GM18520 (cell line): ENCODE data around the gene TSPAN17.
"Not testable (repeated sequence)": the region's sequence is repeated elsewhere in the genome, so short reads cannot be mapped to it uniquely, and the experiment has no call there.

Source experiments
- ATAC-seq: cut with Tn5 transposase; IDR thresholded peaks from one replicate; pipeline ENCODE4 v1.9.1; 2021; ENCODE audit not compliant: unreplicated experiment

The TSPAN17 gene, protein sequence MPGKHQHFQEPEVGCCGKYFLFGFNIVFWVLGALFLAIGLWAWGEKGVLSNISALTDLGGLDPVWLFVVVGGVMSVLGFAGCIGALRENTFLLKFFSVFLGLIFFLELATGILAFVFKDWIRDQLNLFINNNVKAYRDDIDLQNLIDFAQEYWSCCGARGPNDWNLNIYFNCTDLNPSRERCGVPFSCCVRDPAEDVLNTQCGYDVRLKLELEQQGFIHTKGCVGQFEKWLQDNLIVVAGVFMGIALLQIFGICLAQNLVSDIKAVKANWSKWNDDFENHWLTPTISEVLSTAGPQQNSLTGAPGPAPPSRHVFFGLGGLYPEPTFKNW

DNA sequence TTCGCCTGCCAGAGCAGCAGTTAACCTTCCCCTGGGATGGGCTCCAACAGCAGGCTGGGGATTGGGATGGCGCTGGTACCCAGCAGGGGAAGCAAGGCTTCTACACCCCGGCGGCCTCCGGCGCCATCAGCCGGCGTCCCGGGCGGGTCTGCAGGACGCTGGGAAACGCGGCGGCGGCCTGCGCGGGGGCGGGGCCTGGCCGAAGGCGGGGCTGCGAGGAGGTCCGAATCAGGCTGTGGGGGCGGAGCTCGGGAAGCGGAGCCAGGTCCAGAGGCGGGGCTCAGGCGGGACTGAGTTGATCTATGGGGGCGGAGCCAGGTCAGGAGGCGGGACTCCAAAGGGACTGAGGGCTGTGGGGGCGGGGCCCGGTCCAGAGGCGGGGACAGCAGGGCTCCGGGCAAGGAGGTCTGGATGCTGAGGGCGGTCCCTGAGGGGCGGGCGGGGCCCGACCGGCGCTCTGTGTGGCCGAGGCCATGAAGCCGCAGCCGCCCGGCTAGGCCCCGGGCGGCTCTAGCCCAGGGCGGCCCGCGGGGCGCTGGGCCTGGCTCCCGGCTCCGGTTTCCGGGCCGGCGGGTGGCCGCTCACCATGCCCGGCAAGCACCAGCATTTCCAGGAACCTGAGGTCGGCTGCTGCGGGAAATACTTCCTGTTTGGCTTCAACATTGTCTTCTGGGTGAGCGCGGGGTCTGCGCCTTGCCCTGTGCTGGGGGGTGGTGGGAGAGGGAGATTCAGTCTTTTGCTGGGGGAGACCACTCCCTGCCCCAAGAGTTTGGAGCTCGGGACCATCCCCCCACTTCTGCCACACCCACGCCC, at the start of gene TSPAN17:
Gene TSPAN17 (plus strand): TSS at position 455 of the 813 bp plus-strand sequence. CDS start 132 bp downstream, at position 587.
- peak; percentile 83 for ATAC-seq

DNA sequence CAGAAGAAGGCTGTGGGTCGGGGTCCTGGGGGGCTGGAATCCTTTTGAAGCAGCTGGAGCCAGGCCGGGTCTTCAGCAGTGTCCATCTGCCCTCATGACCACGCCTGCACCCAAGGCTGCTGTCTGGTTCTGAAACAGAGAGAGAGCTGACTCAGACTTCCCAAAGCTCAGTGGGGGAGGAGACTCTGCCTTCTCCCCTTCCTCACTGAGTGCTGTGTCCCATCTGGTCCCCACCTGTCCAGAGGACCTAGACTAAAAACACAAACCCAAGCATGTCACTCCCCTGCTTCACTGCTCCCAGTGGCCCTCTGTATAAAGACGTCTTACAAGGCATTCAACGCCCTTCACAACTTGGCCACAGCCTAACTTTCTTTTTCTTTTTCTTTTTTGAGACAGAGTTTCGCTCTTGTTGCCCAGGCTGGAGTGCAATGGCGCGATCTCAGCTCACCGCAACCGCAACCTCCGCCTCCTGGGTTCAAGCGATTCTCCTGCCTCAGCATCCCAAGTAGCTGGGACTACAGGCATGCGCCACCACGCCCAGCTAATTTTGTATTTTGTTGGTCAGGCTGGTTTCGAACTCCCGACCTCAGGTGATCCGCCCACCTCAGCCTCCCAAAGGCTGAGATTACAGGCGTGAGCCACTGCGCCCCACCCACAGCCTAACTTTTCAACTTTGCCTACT, 47.4 kb upstream of the TSPAN17 start:
- not testable (repeated sequence) for ATAC-seq

DNA sequence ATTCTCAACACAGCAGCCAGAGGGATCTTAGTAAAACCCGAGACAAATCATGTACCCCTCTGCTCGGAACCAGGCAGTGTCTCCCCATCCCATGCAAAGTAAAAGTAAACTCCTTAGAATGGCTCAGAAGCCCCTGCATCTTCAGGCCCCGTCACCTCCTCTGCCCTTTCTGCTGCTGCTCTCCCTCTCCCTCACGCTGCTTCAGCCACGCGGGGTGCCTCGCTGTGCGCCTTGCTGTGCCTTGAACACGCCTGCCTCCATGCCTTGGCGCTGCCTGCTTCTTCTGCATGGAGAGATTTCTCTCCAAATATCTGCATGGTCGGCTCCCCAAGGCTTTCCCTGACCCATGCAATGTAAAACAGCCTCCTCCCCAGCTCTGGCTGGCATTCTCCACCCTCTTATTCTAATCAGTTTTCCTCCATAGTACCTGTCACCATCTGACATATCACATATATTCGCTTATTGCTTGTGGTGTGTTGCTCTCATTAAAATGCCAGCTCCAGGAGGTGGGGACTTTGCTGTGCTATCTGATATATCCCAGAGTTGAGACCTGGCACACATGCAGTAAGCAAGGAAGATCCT, 45.3 kb upstream of the TSPAN17 start:
- ATAC-seq: no peak

DNA sequence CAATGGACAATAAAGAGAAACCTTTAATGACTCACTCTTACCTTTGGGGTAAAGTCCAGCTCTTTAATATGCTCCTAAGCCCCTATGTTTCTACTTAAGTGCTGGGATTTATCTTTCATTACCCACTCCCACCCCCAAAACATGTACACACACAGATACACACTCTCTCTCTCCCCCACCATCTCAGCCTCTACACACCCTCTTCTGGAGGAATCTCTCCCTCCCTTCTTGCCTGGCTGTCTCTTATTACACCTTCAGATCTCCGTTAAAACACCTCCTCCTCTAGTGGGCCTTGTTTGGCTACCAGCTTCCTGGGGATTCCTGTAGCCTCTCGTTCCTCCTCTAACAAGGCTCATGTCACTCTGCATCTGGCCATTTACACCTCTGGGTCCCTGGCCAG, 44.2 kb upstream of the TSPAN17 start:
- no peak for ATAC-seq

DNA sequence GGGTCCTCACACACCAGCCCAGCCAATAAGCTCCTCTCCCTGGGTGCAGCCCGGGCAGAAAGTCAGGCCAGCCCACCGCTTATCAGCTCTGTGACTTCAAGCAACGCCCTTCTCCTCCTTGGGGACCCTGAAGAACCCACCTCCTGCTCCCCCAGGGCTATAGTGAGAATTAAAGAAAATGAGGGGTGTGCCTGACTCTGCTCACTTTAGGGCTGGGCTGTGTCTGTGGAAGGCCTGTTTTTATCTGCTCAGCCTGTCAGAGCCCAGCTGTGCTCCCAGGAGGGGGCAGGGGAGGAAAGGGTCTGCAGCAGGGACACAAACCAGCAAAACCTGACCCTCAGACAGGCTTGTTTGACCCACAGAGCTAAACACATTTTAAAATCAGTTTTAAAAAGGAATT, 41.3 kb upstream of the TSPAN17 start:
- ATAC-seq: no peak

DNA sequence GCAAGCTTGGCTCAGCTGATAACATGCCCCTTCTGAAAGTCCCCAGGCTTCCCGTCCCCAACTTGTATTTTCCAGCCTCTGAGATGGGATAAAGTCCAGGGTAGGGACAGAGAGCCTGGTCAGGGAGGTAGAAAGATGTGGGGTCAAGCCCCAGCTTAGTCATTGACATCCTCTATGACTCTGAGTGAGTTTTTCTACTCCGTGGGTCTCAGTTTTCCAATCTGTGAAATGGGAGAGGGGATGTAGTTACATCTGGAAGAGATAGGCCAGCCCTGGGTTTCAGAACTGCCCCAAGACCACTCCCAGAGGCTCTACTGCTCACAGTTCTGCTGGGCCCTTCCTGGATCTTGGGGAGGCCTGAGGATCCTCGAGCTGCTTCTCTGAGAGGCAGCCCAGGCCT, 40.4 kb upstream of the TSPAN17 start:
- ATAC-seq: no peak

DNA sequence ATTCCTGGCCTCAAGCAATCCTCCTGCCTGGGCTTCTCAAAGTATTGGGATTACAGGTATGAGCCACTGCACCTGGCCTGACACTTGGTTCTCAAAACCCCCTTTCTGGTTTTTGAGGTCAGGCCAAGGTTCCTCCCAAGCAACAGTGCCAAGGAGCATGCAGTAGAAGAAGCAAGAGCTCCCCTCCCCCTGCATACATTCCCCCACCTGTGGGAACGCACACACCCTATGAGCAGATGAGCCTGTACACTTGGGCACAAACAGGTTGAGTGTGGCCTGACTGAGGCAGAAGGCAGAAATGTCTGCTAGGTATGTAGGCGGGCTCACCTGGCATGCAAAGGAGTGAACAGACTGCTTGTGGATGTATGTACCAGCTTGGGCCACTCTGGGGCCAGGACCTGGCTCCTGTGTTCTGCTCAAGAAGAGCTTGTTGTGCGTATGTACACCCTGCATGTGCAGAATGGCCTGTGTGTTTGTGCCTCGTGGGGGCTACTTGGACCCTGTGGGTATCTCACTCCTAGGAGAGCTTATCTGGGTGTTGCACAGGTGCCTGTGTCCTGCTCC, 39.1 kb upstream of the TSPAN17 start:
- no peak for ATAC-seq

DNA sequence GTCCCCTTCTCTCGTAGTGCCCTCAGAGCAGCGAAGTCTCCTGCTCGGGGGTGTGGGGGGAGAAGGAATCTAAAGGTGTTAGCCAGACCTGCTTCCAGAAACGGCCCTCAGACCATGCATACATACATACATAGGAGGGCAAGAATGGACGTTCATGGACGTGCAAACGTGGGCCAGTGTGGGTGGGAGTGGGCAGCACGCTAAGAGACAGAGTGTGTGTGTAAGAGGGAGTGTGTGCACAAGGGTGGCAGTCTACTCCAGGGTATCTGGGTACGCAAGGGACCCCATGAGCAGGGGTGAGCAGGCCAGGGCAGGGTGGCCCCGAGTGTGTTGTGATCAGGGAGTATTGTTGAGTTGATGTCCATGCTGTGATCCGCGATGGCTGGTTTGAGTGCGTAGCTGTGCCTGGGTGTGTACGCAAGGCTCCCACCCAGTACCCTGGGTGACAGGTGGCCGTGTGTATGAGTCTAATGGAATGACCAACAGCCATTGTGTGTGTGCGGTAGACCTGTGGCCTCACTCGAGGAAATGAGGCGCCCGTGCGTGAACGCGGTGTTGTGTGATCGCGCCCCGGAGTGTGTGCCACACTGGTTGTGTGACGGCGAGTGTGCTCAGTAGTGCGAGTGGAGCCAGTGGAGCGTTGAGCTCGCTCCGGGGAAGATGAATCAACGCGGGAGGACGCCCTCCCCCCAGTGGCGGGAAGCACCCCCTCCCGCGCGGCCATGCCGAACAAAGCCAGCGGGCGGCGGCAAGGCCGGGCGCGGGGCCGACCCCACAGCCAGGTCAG, 38.2 kb upstream of the TSPAN17 start:
- no peak for ATAC-seq

DNA sequence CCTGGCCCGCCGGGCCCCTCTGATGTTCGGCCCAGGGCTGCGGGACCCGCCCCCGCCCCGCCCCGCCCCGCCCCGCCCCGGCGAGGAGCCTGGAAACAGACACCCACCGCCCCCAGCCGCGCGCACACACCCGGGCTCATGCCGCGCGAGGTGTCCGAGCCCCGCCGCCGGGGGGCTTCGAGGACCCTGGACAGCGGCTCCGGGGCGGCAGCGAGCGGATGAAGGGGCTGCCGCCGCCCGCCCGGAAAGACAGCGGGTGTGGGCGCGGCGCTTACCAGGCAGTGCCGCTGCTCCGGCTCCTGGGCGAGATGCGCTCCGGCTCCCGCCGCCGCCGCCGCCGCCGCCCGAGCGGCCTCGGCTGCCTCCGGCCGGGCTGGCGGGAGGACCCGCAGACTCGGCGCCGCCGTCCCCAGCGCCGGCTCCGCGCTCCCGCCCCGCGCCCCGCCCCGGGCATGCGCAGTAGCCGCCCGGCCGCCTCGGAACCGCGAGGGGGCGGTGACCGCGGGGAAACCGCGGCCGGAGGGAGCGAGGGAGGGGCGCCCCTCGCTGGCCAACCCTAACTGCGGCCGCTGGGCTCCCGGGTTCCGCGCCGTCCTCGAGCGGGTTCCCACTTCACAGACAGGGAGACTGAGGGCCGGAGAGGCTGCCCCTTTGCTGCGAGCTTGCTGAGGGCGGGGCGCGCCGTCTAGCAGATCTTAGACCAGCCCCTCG, 37.4 kb upstream of the TSPAN17 start, which contains the start of gene GPRIN1:
Gene GPRIN1 (minus strand): TSS at position 433 of the 711 bp plus-strand sequence. CDS start 10,322 bp downstream, outside the sequence.
- ATAC-seq: peak; percentile 62

DNA sequence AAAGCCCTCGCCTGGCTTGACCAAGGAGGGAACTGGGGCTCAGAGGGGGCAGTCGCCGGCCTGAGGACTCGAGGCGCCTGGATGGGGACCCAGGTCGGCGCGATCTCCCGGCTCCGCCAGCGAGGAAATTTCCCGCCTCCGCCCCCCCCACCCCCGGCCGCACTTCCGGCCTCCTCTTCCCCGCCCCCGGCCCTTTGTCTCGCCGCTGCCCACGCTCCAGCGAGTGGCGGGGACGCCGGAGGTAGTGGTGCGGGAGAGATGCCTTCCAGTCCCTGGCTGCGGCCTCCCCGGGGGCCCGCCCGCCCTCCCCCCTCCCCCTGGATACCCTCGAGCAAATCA, 36.9 kb upstream of the TSPAN17 start:
- peak; percentile 6 for ATAC-seq

DNA sequence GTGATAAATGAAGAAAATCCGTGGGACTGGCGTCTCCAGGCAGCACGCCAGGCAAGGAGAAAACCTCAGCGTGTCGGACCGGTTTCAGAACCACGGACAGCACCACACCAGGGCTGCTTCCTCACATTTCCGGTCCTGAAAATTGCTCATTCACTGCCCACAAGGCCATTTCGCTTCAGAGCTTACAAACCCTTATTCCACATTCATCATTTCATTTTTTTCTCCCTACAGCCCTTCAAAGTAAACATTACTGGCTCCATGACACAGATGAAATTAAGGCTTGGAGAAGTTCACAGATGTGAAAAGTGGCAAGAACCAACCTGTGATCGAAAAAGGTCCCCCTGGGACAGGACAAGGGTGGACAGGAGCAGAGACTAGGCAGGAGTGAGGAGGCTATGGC, 35.8 kb upstream of the TSPAN17 start:
- ATAC-seq: no peak

DNA sequence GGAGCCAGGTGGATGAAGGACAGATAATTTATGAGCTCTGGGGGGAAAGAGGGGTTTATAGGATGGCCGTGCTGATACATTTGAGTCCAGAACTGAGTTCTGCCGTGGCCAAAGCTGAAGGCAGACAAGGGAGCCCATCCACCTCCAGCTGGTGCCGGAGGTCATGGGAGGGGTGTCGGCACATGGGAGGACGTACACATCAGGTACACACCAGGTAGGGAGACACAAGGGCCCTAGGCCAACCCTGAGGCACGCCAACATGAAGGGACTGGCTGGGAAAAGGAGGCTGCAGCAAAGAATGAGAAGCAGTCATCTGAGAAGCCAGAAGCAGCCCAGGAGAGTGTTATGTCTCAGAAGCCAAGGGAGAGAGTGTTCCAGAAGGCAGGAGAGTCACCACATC, 35.3 kb upstream of the TSPAN17 start:
- ATAC-seq: no peak

DNA sequence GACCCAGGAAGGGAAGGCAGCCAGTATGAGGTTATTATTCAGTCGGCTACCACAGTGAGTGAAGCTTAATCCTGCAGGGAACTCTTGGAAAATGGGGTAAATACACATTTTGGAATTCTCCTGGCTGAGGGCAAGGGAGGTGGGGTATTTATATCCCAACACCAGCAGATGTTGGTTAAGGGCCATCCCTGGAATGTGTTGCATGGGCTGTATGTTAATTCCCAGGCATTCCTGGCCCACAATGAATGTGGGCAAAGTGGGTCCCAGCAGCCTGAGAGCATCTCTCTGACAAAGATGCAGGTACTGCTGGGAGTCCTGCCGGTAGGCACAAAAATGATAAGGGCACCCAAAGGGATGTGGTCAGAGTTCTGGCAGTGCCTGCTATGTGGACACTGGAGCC, 34.4 kb upstream of the TSPAN17 start:
- no peak for ATAC-seq

DNA sequence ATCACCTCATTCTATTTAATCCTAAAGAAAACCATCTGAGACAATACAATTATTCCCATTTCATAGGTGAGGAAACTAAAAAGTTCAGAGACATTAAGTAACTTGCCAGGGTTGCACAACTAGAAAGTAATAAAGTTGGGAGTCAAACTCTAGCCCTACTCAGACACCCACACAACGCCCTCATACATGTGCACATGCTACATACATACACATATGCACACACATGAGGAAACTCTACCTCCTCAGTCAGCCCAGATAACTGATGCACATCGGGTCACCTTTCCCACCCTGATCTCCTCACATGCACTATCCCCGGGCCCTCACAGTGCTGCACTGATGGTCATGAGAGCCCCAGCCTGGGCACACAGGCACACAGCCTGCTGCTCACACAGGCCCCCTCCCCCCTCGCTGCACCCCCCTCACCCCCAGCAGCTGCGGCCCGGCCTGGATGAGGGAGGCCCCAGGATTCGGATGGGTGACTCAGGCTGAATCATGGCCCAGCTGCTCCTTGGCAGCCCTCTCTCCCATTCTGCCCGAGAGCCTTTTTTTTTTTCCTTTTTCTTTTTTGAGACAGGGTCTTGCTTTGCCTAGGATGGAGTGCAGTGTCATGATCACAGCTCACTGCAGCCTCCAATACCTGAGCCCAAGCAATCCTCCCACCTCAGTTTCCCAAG, 32.3 kb upstream of the TSPAN17 start:
- no peak for ATAC-seq

DNA sequence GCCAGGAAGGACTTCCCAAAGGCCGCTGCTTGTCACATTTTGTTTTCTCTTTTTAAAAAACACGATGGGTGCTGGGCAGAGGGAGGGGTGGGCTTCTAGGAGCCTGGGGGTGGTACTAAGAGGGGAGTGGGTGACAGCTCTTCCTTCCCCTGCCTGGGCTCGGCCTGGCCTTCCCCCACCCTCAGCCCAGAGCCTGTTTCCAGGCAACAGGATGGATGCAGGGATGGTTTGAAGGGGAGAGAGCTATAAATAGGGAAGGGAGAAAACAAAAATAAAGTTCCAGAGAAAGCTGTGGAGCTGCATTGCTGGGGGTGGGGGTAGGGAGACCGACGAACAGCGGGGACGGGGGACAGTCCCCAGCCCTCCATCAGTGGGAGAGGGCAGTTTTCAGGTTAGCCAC, 30.8 kb upstream of the TSPAN17 start:
- ATAC-seq: no peak

DNA sequence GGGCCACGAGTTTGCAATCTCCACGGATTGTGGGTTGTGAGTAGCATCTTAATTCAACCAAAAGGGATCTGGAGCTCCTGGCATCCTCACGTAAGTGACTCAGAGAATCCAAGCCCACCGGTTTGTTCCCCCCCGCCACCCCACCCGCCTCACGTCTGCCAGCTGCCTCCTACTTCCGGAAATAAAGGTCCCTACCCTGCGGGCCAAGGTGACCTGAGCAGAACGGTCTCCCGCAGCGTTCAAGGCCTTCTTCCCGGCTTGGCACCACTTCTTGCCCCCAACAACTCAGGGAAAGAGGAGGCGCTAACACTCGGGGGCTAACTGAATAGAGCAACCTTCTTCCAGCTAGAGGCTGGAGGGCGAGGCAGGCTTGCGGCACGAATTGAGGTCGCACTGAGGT, 28.5 kb upstream of the TSPAN17 start:
- ATAC-seq: no peak

DNA sequence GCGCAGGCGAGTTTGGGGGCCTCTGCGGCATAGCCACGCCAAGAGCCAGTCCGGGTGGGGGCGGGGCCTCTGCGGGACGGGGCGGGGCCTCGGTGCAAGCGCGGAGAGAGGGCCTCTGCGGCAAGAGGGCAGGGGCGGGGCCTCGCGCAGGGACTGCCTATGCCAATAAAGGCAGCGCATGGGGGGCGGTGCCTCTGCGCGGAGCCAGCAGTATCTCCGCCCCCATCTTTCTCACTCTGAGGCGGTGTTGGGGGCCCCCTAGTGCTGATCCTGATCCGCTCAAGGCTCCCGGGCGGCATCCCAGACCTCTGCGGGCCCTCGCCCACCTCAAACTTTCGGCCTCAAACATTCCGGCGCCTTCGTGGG, 28.1 kb upstream of the TSPAN17 start:
- no peak for ATAC-seq

DNA sequence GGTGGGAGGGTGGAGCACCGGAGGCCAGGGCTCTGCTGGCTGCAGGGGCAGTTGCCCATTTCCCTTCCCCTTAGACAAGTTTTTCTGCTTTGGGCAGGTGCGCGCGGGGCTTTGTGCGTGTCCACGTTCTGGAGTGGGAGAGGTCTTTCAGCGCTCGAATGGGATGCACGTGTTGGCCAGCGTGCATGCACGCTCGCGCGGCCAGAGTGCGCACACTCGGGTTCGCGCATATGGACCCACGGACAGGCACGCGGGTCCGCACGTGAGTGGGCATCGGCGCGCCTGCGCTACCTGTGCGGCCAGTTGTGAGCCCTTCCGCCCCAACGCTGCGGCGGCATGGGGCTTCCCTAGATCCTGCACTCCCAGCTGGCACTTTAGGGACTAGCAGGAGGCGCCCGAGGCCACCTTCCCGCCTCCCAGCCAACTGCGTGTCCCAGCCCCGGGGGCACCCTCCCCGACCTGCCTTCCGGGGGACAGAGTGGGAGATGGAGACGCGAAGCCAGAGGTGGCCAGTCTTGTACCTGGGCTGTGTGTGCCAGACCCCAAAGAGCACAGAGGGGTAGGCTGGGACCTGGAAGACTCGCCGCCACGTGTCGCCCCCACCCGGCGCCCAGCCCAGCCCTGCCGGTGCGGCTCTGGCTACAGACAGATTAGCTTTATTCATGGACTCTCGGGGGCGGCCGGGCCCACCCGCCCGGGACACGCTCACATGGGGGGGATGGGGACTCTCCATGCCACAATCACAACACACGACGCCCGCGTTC, 27.5 kb upstream of the TSPAN17 start:
- ATAC-seq: no peak
